MV-4-11 (cell line): ENCODE measurements around the gene OSR1.

Experiments
- DNase-seq: peaks from one replicate; lab custom pipeline; 2025; lab: John Stamatoyannopoulos, UW

The OSR1 gene

GRCh38 chr2:19357402-19358241 lies 801 bp downstream of the OSR1 start:
- no peak for DNase-seq

GRCh38 chr2:19356545-19357401 lies 1.6 kb downstream of the OSR1 start:
- no peak for DNase-seq

- DNase-seq = no peak
Measured at GRCh38 chr2:19355931-19356544, 2.4 kb downstream of the OSR1 start.

- no peak for DNase-seq
Measured at GRCh38 chr2:19355416-19355821, 3.0 kb downstream of the OSR1 start.

- DNase-seq = no peak
Measured at GRCh38 chr2:19355014-19355405, 3.4 kb downstream of the OSR1 start.

- DNase-seq = no peak
Measured at GRCh38 chr2:19353721-19354050, 4.7 kb downstream of the OSR1 start.

GRCh38 chr2:19352946-19353720 lies 5.3 kb downstream of the OSR1 start:
- DNase-seq = no peak

- peak; percentile 40 for DNase-seq
Measured at GRCh38 chr2:19351899-19352697, 6.3 kb downstream of the OSR1 start.

GRCh38 chr2:19351499-19351898 lies 6.9 kb downstream of the OSR1 start:
- DNase-seq = no peak

GRCh38 chr2:19350678-19351401 lies 7.6 kb downstream of the OSR1 start:
- DNase-seq = no peak

- no peak for DNase-seq
Measured at GRCh38 chr2:19349911-19350677, 8.3 kb downstream of the OSR1 start.

- DNase-seq = no peak
Measured at GRCh38 chr2:19348692-19349091, 9.7 kb downstream of the OSR1 start.

GRCh38 chr2:19347619-19348562 lies 10.5 kb downstream of the OSR1 start:
- DNase-seq = peak; percentile 91

- DNase-seq = peak; percentile 18
Measured at GRCh38 chr2:19346983-19347618, 11.3 kb downstream of the OSR1 start.

GRCh38 chr2:19337742-19338141 lies 20.7 kb downstream of the OSR1 start:
- no peak for DNase-seq

- DNase-seq = no peak
Measured at GRCh38 chr2:19337202-19337601, 21.2 kb downstream of the OSR1 start.

- no peak for DNase-seq
Measured at GRCh38 chr2:19336781-19337180, 21.6 kb downstream of the OSR1 start.

GRCh38 chr2:19332503-19332902 lies 25.9 kb downstream of the OSR1 start:
- DNase-seq = no peak
